HG03469 (cell line): ENCODE data around the gene NFYA.

ENCODE experiments used
- ATAC-seq: cut with Tn5 transposase; IDR thresholded peaks from one replicate; pipeline ENCODE4 v1.9.1; 2021; ENCODE audit warnings: mild to moderate bottlenecking, moderate library complexity, moderate number of reproducible peaks; ENCODE audit not compliant: unreplicated experiment

Gene NFYA

DNA sequence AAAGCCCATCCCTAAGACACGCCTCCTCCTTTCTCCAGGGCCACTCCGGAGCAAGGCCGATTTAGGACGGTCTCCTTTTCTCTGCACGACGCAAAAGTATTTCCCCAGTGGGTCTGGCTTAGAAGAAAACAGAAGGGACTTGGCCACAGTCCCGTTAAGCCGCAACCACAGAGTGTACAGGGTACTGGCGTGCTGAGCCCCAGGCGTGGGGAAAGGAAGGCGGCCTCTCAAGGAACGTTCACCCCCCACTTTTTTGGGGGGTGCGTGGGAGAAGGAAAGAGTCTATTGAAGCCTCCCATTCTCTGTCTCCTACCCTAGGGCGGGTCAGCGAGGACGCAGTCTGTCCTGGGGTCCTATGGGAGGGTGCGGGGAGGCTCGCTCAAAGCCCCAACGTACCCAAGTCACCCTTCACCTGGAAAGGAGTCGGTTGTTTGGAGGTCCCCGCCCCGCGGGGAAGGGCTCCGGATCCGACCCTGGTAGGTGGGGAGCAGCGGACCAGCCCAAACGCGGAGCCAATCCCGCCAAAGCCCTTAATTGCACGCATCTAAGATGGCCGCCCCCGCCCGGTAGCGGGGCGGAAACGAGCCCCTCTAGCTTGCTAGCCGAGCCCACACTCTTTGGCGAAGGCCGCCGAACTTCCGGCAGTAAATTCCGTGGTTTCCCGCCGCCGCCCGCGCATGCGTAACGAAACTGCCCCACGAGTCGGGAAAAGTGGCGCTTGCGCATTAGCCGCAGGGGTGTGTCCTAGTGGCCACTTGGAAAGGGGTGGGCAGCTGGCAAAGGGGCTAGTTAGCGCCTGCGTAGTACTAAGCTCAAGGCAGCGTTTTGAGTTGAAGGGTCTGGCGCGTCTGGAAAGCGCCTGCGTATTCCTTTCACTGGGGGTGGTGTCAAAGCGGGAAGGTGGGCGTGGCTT is 595 bp upstream of the NFYA start, which contains the start of gene OARD1:
Gene OARD1, minus strand, starts transcription at position 434 of the 913 bp plus-strand sequence. CDS start 722 bp downstream, outside the sequence.
- peak; percentile 42 for ATAC-seq

DNA sequence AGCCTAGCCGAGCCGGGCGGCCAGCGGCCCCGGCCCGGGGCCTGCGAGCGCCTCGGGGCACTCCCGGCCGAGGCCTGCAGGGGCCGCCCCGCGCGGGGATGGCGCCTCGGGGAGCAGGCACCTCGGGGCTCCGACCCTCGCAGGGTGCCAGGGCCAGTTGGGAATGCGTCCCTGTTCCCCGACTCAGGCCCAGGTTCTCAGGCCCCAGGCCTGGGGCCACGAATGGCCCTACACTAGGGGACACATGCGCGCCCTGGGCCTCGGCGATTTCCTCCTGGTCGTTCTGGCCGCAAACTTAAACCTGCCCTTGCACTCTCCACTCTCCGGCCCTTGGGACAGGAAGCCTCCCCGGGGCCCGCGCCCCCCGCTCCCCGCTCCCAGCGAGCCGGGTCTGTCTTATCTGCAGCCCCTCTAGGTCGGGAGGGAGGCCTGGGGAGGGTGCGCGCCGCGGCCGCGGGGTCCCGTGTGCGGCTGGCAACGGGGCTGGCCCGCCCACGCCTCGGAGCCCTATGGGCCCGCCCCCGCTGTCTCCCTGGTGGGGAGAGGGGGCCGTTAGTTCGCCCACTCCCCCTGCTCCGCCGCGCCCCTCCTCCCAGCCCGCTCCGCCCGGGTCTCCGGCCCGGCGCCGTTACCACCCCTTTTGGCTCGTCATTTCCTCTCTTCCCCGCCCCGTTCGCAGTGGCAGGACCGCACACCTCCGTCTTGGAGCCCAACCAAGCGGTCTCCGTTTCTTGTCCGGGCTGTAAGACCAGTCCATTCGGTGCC is 611 bp downstream of the NFYA start:
- ATAC-seq: no peak

DNA sequence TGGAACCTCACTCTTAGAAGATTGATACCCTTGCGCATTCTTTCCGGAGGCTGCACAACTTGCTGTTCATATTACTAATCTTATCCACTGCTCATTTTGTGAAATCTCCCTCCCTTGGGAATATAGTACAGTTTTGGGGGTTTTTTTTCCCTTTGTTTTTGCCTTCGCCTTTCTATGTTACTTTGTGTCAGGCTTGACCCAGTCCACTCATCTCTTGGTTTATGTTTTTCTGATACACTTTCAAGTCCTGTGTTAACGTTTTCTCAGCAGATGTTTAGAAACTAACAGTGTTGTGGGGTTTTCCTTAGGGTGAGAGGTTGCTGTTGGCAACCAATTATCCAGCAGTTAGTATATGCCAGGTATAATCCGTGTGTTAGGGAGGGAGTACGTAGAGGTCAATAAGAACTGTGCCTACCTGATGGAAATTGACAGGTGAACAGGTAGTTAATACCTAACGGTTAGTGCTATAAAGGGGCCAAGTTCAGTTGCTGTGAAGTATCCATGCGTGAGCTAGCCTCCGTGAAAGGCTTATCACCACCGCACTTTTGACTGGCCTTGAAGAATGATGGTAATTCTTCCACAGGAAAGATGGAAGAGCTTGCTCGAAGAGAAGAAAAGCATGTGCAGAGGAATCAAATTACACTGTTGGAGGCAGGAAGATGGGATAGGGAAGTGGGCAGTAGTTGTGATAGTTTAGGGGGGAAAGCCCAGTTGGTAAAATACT is 1.4 kb downstream of the NFYA start:
- ATAC-seq: no peak

DNA sequence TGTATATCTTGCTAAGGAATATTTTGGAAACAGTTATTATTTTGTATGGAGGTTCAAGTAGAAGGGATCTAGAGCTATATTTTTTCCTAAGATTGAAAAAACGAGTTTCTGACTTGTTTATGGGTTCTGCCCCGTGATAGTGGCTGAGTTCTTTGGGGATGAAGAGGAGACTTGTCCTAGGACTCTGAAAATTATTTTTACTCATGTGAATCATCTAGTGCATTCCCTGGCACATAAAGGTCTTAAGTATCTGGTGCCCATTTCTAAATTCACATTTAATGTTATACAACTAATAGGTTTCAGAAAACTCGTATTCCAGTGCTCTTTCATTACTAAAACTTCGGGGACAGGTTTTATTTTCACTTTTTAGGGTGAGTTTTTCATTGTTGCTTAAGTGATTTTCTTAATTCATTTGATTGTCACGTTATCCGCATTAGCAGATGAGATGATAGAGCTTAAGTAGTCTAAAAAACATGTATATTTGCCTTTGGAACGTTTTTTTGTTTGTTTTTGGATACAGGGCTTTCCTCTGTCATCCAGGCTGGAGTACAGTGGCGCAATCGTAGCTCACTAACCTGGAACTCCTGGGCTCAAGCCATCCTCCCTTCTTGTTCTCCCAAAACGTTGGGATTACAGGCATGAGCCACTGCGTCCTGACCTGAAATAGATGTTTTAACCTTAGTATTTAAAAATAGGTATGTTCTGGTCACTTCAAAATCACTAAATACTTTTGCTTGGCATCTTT is 2.1 kb downstream of the NFYA start:
- no peak for ATAC-seq

DNA sequence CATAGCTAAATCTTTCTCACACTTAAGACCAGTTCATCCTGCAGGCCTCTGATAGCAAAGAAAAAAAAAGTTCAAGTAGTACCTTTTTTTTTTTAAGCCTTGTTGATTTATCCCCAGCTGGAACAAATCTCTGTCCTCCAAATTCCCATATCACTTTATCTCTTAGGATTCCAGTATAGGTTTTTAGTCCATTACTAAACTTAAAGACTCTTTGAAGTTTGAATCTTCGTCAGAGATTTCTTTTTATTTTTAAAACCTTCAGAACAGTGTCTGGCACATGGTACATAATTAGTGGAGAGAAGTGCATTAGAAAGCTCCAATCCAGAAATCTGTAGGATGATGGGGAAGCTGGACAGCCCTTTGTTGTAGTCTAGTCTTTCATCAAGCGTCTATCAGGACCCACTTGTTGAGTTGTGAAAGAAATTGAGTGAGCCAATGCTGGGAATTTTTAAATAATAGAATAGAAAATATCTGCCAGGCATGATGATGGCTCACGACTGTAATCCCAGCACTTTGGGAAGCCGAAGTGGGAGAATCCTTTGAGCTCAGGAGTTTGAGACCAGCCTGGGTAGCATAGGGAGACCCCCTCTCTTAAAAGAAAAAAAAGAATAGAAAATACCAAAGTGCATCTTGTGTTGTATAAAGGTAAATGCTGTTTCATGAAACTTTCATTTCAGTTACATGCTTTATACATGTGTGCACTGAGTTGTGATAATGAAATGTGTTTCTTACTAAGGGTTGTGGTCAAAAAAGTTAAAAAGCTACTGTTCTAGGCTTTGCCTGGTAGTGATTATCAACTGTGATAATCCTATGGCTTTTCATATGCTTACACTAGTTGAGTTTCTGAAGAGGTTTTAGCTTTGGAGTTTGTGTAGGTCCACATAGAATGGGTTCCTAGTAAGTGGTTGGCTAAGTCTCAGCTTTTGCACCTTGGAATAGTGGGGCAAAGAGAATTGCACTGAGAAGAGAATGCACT is 3.2 kb downstream of the NFYA start:
- no peak for ATAC-seq

DNA sequence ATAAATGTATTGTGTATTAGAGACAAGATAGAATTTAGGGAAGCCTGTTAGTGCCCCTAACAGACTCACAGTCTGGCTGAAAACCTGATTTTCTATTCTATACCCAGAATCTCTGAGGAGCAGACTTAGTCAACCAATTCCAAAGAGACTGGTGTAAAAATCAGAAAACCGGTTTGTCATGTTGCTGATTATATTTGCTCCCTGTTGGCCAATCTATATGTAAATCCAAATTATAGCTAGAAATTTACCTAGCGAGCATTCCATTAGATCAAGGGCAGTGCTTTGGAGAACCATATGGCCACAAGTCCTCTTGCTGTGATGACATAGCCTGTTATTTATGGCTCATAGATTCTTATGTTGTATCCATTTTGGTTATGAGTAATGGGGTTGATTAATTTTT is 4.8 kb downstream of the NFYA start:
- no peak for ATAC-seq

DNA sequence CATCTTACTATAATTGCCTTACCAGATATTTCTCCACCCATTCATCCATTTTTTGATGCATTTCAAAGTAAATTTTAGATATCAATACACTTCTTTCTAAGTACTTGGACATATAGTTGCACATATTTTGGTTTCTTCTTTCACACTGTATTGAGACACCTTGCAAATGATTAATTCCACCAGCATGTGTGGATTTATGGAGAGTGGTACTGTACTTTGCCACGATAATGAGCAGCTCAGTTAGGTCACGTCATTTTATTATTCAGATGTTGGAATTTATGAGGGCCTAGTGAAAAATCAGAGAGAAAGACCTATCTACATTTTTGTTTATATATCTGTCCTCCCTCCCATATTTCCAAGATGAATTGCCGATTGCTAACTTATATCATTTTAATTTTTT is 5.3 kb downstream of the NFYA start:
- ATAC-seq: no peak

DNA sequence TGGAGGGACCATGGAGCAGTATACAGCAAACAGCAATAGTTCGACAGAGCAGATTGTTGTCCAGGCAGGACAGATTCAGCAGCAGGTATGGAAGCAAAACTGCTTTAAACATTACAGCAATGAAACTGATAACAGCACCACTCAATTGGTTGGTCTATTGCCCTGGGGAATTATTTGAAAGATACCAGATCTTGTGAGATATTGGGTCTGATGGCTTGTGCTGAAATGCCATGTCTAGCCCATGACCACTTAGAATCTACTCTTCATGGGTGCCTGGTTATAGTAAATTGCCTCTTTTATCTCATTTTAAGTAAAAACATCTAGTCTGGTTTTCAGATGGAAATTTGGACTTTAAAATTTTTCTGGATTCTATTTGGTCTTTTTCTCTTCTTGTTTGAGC is 6.3 kb downstream of the NFYA start:
- no peak for ATAC-seq

DNA sequence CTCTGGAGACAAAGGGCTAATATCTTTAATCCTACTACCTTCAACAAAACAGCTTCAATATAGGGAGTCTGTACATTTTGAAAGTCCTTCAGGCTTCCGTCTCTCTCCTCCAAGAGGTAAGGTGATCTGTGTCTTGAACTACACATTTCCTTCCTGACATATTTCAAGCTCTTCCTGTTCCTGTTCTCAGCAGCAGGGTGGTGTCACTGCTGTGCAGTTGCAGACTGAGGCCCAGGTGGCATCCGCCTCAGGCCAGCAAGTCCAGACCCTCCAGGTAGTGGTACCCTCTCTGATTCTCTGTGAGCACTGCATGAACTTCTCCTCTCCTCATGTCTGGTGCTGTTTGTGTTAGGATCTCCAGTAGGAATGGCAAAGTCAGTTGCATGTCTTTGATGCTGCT is 7.8 kb downstream of the NFYA start:
- no peak for ATAC-seq

DNA sequence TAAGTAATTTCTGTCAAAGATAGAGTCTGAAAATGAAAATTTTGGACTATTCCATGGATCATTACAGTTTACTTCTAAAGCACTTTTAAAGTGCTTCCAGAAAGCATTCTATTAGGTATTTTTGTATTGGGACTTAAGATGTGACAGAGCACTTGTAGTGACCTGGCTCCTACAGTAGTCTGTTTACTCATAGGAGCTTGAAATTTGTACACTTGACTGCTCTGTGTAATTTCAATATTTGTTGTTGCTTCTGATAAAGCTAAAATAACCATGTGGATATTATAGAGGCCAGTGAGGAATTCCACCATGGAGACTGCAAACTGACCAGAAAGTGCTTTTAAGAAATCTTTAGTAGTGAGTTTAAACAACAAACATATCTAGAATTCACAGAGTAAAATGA is 10.3 kb downstream of the NFYA start:
- no peak for ATAC-seq

DNA sequence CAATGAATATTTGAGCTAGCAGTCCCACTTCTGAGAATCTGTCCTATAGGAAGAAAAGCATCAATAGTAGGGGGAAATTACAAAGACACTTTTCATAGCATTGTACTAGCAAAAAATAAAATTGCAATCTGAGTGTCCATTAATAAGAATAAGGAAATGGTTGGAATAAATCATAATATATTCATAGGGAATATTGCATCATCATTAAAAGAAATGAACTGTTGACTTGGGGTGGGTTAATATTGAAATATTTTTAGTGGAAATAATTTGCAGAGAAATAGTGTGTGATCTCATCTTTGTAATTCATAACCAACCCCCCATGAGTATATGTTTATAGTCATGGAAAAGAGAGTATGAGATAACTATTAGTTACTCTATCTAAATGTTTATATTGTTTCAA is 12.4 kb downstream of the NFYA start:
- ATAC-seq: no peak

DNA sequence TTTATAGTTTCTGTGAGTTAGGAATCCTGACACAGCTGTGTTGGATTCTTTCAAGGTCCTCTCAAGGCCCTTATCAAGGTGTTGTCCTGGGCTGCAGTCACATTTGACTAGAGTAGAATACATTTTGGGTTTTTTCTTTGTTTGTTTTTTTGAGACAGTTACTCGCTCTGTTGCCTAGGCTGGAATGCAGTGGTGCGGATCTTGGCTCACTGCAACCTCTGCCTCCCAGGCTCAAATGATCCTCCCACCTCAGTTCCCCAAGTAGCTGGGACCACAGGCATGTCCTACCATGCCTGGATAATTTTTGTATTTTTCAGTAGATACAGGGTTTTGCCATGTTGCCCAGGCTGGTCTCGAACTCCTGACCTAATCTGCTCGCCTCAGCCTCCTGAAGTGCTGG is 15.7 kb downstream of the NFYA start:
- ATAC-seq: no peak

DNA sequence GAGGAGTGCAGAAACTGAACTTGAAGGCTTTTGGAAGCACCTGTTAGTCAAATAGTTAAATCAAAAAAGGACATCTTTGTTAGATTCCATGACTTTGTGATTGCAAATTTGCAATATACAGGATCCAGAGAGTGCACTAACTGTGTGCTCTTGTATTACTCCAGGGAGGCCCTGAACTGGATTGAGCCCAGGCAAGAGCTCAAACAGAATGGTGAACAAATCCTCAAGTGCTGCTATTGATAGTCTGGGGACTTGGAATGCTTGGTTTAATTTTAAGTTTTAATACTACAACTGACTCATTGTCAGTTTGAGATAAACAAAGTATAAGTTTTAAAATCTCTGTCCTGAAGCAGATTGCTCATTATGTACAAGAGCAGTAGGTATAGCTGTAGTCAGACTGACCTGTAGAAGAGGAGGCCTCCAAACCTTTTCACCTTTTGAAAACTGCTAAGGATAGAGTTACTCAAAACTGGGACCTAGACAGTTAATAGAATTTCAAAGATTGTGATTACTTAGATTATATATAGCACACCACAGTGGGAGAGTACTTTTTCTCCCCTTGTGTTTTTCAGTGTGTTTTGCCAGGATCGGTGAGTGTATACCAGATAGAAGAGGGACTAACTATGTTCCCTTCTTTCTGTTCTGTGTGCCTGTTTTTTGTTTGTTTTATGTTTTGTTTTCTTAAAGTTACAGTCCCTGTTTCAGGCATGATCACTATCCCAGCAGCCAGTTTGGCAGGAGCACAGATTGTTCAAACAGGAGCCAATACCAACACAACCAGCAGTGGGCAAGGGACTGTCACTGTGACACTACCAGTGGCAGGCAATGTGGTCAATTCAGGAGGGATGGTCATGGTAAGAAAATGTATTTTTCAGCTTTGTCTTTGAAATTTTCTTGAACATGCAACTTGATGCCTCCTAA is 18.3 kb downstream of the NFYA start:
- no peak for ATAC-seq

DNA sequence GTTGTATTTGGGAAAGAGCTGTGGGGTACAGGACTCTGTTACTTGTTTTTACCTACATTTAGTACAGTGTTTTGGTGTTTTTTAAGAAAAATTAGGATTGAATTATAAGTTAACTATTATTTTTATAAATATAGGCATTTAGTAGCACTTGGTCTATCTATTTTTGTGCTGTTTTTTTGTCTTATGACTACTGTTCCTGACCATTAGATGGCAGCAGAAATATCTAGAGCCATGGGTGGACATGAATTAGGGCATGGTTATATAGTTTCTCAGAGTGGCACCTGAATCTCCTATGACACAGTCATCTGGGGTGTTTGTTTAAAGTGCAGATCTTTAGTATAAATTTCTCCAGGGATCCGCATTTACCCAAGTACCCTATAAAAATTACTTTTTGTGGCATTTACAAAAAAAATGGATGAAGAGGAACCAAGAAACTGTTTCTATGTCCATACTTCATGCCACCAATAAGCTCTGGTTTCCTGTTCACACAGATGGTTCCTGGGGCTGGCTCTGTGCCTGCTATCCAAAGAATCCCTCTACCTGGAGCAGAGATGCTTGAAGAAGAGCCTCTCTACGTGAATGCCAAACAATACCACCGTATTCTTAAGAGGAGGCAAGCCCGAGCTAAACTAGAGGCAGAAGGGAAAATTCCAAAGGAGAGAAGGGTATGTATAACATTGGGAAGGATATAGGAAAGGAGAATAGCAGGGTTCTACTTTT is 19.8 kb downstream of the NFYA start:
- no peak for ATAC-seq

DNA sequence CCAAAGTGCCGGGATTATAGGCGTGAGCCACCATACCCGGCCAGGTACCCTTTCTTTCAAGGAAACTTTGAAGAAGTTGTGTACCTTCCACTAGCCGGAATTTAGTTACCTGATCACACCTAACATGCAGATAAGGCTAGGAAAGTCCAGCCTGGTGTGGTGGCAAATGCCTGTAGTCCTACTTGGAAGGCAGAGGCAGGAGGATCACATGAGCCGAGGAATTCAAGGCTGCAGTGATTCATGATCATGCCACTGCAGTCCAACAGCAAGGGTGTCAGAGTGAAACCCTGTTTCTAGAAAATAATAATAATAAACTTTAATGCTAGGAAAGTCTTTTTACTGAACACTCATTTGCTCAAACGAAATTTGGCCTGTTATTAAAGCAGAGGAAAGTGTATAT is 21.0 kb downstream of the NFYA start:
- no peak for ATAC-seq

DNA sequence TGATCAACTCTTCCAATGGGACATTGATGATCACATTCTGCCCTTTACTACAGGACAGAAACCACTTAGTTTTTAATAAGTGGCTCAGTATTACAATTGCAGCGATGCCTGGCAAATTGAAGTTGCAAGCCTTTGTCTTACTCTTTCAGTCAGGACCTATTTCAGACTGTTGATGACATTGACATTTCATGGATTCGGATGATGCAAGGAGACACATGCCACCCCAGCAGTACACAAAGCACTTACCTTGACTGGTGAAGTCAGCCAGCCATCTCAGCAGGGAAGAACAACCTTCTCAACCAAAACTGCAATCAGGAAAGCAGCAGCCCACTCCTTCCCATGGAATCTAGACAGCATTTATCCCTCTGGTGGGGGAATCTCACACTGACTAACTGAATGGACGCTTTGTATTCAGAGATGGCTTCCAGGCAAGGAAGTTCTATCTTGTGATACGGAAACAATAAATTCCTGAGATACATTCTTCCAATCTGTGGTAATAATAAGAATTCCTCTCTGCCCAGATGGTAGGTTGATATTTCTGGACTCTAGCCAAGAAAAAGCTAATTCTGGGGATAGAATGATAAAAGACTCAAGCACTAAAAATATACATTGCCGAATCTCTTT is 24.8 kb downstream of the NFYA start:
- ATAC-seq: no peak

DNA sequence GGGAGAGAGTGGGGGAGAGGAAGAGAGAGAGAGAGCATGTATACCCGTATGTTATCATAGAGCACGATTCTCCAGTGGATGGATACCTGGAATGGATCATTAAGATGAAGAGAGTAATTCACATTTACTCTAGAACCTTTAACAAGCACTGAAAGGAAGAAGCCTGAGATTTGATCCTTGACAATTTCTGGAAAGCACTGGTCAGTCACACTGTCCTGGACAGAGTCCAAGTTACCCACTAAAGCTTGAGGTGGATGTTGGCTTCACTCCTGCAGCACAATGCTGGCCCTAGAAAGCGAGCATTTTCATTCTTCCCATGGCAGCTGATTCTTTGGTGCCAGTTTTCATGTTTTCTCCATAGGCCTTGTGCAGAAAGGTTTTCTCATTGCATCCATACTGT is 25.6 kb downstream of the NFYA start:
- no peak for ATAC-seq
